ENCODE data around the gene MR1. TPM values are rescaled to one million over a fixed set of nuclear protein-coding genes. Genes with fewer than 3 reads are reported as not detected.

The MR1 gene
- total and polyA plus RNA-seq, 9 of the 15 experiments (the other 6 are each of a cell fraction or from before 2014, with no cell fraction given): 9.7 to 21.7 (median 15.6) TPM

DNA sequence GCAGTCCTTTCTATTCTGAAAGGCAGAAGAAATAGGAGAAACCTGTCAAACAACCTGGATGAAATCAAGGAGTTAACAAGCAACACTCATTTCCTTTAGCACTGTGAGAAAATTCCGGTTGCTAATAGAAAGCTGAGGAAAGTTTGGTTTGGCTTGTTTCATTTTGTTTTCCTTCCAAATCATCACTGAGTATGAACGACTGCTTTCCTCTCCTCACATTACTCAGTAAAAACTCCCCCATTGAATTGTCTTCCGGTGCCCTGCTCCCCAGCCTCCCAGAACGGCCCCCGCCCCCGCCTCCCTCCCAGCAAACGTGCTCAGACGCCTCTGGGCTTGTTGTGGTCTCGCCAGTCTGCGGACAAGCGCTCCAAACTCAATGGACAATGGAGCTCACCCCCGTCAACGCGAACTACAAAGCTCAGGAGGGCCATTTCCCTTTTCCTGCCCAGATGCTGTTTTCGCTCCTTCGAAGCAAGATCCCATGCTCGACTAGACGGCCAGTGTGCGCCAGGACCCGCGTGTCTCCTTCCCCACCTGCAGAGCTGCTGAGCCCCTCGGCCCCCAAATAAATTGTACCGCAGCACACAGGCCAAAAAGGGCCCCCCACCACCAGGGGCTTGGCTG lies 11.9 kb upstream of the MR1 start (continued):
- TF ChIP-seq, protein P1, sequence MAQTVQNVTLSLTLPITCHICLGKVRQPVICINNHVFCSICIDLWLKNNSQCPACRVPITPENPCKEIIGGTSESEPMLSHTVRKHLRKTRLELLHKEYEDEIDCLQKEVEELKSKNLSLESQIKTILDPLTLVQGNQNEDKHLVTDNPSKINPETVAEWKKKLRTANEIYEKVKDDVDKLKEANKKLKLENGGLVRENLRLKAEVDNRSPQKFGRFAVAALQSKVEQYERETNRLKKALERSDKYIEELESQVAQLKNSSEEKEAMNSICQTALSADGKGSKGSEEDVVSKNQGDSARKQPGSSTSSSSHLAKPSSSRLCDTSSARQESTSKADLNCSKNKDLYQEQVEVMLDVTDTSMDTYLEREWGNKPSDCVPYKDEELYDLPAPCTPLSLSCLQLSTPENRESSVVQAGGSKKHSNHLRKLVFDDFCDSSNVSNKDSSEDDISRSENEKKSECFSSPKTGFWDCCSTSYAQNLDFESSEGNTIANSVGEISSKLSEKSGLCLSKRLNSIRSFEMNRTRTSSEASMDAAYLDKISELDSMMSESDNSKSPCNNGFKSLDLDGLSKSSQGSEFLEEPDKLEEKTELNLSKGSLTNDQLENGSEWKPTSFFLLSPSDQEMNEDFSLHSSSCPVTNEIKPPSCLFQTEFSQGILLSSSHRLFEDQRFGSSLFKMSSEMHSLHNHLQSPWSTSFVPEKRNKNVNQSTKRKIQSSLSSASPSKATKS (CRISPR knock-in tag; IDR thresholded peaks at IDR 0.05): no peak
- no peak for TF ChIP-seq FOXA1 (IDR thresholded peaks at IDR 0.05; ENCODE audit: borderline replicate concordance)
- TF ChIP-seq, protein P2, sequence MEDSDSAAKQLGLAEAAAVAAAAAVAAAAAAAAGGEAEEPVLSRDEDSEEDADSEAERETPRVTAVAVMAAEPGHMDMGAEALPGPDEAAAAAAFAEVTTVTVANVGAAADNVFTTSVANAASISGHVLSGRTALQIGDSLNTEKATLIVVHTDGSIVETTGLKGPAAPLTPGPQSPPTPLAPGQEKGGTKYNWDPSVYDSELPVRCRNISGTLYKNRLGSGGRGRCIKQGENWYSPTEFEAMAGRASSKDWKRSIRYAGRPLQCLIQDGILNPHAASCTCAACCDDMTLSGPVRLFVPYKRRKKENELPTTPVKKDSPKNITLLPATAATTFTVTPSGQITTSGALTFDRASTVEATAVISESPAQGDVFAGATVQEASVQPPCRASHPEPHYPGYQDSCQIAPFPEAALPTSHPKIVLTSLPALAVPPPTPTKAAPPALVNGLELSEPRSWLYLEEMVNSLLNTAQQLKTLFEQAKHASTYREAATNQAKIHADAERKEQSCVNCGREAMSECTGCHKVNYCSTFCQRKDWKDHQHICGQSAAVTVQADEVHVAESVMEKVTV (CRISPR knock-in tag; IDR thresholded peaks at IDR 0.05): no peak
- no peak for TF ChIP-seq XRCC3 (IDR thresholded peaks at IDR 0.05)
- TF ChIP-seq KAT2B (IDR thresholded peaks at IDR 0.05; ENCODE audit: low read depth, low read length): no peak
- no peak for TF ChIP-seq FOXK1 (CRISPR knock-in tag; IDR thresholded peaks at IDR 0.05; ENCODE audit: borderline replicate concordance)
- peak; percentile 60; the same call in 1 of the 2 replicates for TF ChIP-seq ZBTB7A (IDR thresholded peaks at IDR 0.05; ENCODE audit: borderline replicate concordance, control insufficient read depth, low read depth, low read length)
- TF ChIP-seq, protein P3, sequence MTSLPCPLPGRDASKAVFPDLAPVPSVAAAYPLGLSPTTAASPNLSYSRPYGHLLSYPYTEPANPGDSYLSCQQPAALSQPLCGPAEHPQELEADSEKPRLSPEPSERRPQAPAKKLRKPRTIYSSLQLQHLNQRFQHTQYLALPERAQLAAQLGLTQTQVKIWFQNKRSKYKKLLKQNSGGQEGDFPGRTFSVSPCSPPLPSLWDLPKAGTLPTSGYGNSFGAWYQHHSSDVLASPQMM (CRISPR knock-in tag; IDR thresholded peaks at IDR 0.05): no peak
- peak; percentile 62; the same call in 1 of the 2 replicates for TF ChIP-seq ZBTB17 (CRISPR knock-in tag; IDR thresholded peaks at IDR 0.05)
- TF ChIP-seq YY1 (IDR thresholded peaks at IDR 0.05; ENCODE audit: borderline replicate concordance in 1 of 3, control insufficient read depth in 1 of 3, extremely low read depth in 1 of 3, insufficient read depth in 3 of 3, insufficient read length in 1 of 3, insufficient replicate concordance in 2 of 3, low read depth in 1 of 3, low read length in 2 of 3): peak in 2 of 3 experiments; percentile 21 to 51
- no peak for TF ChIP-seq MEF2D (tag; conservative IDR thresholded peaks at IDR 0.05; ENCODE audit: low read depth)
- TF ChIP-seq, protein P4, sequence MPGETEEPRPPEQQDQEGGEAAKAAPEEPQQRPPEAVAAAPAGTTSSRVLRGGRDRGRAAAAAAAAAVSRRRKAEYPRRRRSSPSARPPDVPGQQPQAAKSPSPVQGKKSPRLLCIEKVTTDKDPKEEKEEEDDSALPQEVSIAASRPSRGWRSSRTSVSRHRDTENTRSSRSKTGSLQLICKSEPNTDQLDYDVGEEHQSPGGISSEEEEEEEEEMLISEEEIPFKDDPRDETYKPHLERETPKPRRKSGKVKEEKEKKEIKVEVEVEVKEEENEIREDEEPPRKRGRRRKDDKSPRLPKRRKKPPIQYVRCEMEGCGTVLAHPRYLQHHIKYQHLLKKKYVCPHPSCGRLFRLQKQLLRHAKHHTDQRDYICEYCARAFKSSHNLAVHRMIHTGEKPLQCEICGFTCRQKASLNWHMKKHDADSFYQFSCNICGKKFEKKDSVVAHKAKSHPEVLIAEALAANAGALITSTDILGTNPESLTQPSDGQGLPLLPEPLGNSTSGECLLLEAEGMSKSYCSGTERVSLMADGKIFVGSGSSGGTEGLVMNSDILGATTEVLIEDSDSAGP (CRISPR knock-in tag; IDR thresholded peaks at IDR 0.05): no peak
- TF ChIP-seq ZNF212 (CRISPR knock-in tag; IDR thresholded peaks at IDR 0.05): 0 out of 2 replicates have a peak, but pooled peaks have one; percentile 57
- peak; percentile 60; the same call in 1 of the 2 replicates for TF ChIP-seq GABPA (tag; conservative IDR thresholded peaks at IDR 0.05; ENCODE audit: low read depth)
- no peak for TF ChIP-seq CEBPG (CRISPR knock-in tag; IDR thresholded peaks at IDR 0.05)
- no peak for TF ChIP-seq CEBPG (tag; conservative IDR thresholded peaks at IDR 0.05 in 1 of 2, IDR thresholded peaks at IDR 0.05 in 1 of 2)
- no peak for TF ChIP-seq GTF2F1 (IDR thresholded peaks at IDR 0.05; ENCODE audit: low read depth, low read length)
- no peak for TF ChIP-seq DNMT1 (IDR thresholded peaks at IDR 0.05)
